ENCODE results near the gene CALHM1.
A peak's percentile ranks its signal among the peaks of the same experiment; 100 is the strongest.
"Not testable (repeated sequence)": the region's sequence is repeated elsewhere in the genome, so short reads cannot be mapped to it uniquely, and the experiment has no call there.

The CALHM1 gene

DNA sequence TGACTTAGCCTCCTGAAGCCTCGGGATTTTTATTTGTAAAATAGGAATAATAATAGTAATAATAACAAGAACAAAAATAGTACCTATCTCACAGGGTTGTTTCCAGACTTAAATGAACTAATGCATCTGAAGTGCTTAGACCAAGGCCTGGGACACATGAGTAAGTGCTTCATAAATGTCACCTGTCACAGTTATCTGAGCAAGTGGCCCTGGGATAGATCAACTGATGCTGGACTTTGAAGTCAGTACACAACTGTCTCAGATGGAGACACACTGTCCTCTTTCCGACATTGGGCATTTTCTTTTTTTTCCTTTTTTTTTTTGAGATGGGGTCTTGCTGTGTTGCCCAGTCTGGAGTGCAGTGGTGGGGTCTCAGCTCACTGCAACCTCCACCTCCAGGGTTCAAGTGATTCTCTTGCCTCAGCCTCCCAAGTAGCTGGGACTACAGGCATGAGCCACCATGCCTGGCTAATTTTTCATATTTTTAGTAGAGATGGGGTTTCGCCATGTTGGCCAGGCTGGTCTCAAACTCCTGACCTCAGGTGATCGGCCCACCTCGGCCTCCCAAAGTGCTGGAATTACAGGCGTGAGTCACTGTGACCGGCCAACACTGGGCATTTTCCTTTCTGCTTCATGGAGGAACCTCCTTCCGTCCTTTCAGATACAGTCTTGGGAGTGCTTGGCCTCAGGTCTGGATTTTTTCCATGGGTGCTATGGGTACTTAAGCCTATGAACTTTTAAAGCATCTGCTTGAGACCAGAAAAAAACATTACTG is 28.1 kb upstream of the CALHM1 start:
- not testable (repeated sequence) for DNase-seq

- DNase-seq: no peak
These were observed 23.4 kb upstream of the CALHM1 start for GRCh38 chr10:103481974-103482531.

GRCh38 chr10:103480521-103480920 is 21.8 kb upstream of the CALHM1 start:
- DNase-seq: no peak

DNA sequence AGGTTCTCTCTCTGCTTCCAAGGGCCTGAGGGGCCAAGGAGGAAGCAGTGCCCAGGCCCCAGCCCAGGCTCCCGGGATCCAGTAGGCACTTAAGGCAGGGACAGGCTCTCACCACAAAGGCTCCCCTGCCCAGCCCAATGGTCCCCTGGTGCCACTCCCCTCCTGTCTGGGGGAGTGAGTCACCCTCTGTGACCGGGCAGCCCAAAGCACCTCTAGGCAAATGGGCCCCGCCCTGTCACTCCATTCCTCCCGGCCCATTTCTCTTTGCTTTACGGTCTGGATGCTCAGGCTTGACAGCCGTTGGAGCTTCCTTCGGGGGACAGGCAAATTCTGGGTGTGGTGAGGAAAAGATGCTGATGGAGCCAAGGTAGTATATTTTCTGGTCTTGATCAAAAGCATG is 20.4 kb upstream of the CALHM1 start, which contains the start of gene CALHM3:
TSS of gene CALHM3 (minus strand) at position 106 of the 400 bp plus-strand sequence. CDS start 208 bp downstream, outside the sequence.
- DNase-seq: no peak

- no peak for DNase-seq
These were observed 20.0 kb upstream of the CALHM1 start for GRCh38 chr10:103478671-103479070.

DNA sequence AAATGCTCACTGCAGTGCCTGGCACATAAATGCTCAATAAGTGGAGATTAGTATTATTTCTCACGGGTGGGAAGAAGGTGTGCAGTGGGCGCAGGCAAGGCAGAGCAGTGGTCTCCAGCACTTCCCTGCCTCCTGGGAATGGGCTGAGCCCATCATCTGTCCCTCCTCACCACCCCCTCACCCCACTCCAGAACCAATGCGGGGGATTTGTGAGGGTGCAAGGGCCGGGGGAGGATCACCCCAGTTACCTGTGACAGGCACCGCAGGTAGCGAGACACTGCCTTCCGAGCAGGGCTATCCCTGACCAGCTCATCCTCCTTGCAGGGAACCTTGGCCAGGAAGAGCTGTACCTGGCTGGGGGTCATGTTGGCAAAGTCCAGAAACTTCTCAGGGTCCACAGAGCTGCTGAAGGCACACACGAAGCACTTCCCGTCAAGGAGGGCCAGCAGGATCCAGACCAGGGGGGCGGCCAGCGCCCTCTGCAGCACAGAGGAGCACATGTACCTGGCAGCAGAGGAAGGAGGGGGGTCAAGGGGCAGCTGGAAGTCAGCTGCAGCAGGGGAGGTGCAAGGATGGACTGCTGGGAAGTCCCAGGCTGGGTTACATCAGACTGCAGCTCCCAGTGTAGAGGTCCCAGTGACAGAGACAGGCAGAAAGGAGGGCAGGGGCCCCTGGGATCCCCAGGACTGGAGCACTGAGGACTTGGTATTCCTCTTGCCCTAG is 17.5 kb upstream of the CALHM1 start:
- DNase-seq: no peak

GRCh38 chr10:103475437-103475836 is 16.7 kb upstream of the CALHM1 start:
- no peak for DNase-seq

DNA sequence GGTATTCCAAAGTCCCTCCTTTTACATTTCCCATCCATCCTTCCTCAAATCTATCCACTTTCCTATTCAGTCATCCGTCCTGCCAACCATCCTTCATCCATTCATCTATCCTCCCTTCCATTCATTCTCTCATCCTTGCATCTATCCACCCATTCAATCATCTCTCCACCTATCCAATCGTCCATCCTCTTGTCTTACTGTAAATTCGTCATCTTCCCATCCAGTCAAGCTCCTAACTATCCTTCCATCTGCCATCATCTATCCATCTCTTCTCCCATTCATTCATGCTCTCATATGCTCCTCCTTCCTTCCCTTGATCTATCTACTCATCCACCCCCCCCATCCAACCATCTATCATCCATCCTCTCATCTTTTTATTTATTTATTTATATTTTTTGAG is 15.4 kb upstream of the CALHM1 start:
- no peak for DNase-seq

GRCh38 chr10:103473261-103473671 is 14.6 kb upstream of the CALHM1 start:
- DNase-seq: no peak

GRCh38 chr10:103472005-103472404 is 13.3 kb upstream of the CALHM1 start:
- DNase-seq: no peak

DNA sequence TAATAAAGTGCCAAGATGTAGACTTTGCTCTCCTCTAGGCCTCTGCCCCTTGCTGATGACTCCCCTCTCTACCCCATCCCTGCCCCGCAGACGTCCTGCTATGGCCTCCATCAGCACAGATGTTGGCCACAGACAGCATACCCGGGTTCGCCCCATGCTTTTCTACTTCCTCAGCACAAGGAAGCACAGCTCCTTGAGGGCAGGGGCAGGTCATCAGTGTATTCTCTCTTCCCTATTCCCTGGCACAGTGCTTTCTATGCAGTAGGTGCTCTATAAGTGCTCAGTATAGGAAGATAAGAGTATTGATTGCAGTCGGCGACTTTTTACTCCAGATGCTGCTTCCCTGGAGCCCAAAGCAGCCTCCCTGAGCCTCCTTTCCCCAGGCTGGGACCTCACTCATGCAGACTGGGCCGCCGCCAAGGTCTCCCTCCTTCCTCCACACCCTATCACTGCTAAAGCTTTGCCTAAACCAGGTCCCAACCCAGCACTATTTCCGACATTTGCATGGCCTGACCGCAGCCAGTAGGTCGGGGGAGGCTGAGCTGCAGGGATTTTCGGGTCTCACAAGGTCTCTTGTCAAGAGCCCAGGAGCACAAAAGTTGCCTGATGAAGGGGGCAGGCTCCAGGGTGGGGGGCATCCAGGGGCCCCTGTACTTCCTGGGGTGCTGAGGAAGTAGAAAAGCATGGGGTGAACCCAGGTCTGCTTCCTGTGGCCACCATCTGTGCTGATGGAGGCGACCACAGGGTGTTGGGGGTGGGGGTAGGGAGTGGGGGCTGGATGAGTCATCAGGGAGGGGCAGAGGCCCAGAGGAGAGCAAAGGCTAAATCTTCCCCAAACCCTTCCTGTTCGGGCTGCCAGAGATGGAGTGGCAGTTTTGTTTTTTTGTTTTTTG is 12.3 kb upstream of the CALHM1 start:
- peak; percentile 65 for DNase-seq

DNA sequence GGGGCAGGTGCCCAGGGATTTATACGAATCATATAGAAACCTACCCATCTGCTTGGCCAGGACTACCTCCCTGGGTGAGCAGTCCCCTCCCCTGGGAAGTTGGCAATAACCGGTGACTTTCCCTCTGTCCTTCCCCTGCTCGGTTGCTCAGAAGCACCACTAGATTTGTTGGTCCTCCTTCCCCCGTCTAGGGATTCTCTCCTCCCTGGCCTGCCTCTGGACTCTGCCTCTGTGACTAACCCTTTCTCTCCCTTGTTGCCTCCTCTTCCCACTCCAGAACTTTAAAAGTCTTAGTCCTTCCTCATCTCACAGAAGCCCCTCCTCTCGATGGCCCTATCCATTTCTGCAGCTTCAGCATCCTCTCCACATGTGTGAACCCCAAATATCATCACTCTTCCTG is 10.5 kb upstream of the CALHM1 start:
- no peak for DNase-seq

DNA sequence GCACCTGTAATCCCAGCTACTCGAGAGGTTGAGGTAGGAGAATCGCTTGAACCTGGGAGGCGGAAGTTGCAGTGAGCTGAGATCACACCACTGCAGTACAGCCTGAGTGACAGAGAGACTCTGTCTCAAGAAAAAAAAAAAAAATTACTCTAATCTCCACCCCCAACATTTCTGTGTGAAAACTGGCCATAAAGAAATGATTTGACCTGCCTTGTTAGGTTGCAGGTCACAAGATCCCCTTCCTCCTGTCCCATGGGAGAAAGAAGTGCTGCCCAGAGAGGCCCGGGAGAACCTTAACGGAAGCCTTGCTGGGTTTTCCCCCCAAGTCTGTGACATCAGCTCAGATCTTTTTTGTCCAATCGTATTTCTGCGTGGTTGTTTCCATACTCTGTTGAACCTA is 8.7 kb upstream of the CALHM1 start:
- no peak for DNase-seq

GRCh38 chr10:103466734-103467133 is 8.0 kb upstream of the CALHM1 start:
- no peak for DNase-seq

- DNase-seq: no peak
These were observed 6.9 kb upstream of the CALHM1 start for GRCh38 chr10:103465411-103466179.

DNA sequence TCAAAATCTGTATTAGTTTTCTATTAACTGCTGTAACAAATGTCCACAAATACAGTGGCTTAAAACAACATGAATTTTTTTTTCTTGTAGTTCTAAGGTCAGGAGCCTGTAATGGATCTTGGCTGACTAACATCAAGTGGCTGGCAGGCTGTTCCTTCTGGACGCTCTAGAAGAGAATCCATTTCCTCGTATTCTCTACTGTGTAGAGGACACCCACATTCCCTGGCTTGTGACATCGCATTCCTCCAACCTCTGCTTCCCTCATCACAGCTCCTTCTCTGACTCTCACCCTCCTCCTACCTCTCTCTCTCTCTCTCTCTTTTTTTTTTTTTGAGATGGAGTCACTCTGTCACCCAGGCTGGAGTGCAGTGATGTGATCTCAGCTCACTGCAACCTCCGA is 4.8 kb upstream of the CALHM1 start:
- DNase-seq: no peak

DNA sequence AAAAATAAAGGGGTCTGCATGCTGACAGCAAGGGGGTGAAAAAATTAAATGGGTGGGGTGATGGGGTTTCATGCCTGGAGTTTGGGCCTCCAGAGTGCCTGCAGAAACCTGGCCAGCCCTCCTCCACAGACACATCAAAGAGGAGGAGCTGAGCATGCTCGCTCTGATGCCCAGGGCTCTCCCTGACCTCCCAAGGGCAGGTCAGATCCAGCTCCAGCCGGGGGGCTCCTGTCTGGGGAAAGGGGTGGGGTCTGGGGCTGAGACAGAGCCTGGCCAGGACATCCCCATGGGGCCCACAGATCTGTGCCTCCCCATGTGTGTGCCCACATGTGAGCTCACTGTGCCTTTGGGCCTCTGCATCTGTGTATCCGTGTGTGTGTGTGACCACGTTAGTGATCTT is 915 bp upstream of the CALHM1 start:
- no peak for DNase-seq

DNA sequence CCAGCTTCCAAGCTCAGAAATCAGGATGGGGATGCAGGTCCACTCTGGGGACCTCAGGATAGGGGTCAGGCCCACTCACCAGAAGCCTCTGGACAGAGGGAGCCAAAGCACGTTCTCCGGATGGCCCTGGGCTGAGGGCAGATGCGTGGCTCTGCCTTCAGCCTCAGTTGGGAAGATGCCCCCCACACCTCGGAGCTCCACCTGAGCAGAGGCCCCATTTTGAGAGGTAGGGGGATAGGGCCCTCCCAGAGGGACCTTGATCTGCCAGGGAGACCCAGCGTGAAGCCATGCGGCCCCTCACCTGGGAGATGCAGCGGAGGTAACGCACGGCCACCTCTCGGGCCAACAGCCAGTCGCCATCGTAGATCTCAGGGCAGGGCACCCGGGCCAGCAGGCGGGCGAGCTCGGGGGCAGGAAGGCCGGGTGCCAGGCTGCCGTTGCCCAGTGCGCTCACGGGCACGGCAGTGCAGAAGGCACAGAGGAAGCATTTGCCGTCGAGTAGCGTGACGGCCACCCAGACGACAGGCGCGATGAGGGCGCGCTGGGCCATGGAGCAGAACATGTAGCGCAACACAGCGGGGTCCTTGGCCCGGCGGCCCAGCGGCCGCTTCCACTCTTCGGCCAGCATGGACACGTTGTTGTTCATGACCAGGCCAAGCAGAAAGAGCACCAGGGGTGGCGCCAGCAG is 660 bp downstream of the CALHM1 start:
- no peak for DNase-seq

GRCh38 chr10:103457176-103457712 is 1.5 kb downstream of the CALHM1 start:
- DNase-seq: no peak

- DNase-seq: no peak
These were observed 2.5 kb downstream of the CALHM1 start for GRCh38 chr10:103456074-103456660.

GRCh38 chr10:103455235-103455634 is 3.5 kb downstream of the CALHM1 start:
- DNase-seq: no peak
